Medulla oblongata (tissue), 1 donor: ENCODE results near the gene COPE.

Experiments
- DNase-seq: peaks from one replicate; pipeline ENCODE4 v3.0.0-alpha.2; 2015; ENCODE audit errors: extremely low spot score

Gene COPE

GRCh38 chr19:18895038-18895823 lies 24.0 kb downstream of the COPE start:
- DNase-seq, result no peak

GRCh38 chr19:18894254-18895037 lies 24.7 kb downstream of the COPE start:
- DNase-seq, result peak; percentile 96

GRCh38 chr19:18893587-18894253 lies 25.5 kb downstream of the COPE start:
- no peak for DNase-seq

DNA sequence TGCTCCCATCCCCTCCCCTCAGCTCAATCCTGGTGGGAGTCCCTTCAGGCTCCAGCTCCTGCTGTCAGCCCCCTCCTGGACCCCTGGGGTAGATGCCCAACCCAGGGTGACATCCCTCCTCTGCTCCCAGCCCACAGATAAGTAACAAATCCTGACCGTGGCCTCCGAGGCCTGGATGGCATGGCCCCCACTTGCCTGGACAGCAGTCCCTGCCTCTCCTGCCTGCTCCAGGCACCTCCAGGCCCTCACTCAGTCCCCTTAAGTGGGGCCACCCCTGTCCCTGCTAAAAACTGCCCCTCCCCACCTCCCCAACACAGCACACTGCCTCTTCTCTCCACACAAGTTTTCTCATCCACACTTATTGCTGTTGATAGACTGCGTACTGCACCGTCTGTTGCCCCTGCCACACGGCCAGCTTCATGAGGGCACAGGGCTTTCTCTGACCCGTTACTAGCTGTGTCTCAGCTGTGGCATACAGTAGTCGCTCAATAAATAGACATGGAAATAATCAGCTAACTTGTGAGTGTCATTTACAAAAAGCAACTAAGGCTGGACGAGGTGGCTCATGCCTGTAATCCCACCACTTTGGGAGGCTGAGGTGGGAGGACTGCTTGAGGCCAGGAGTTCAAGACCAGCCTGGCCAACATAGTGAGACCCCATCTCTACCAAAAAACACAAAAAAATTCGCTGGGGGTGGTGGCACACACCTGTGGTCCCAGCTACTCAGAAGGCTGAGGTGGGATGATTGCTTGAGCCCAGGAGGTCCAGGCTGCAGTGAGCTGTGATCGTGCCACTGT lies 29.0 kb downstream of the COPE start:
- DNase-seq, result no peak

DNA sequence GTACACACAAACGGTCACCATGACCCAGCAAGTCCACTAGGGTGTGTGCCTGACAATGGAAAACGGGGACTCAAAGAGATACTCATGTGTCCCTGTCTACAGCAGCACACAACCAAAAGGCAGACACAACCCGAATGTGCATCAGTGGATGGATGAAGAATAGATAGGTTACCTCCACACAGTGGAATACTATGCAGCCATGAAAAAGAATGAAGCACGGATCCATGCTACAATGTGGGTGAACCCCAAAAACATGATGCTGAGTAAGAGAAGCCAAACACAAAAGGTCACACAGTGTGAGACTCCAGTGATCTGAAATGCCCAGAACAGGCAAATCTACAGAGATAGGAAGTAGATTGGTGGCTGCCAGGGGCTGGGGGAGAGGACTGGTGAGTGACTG lies 32.2 kb downstream of the COPE start:
- no peak for DNase-seq

GRCh38 chr19:18883526-18884304 lies 35.5 kb downstream of the COPE start:
- DNase-seq, result no peak

GRCh38 chr19:18881491-18881890 lies 37.7 kb downstream of the COPE start:
- no peak for DNase-seq

DNA sequence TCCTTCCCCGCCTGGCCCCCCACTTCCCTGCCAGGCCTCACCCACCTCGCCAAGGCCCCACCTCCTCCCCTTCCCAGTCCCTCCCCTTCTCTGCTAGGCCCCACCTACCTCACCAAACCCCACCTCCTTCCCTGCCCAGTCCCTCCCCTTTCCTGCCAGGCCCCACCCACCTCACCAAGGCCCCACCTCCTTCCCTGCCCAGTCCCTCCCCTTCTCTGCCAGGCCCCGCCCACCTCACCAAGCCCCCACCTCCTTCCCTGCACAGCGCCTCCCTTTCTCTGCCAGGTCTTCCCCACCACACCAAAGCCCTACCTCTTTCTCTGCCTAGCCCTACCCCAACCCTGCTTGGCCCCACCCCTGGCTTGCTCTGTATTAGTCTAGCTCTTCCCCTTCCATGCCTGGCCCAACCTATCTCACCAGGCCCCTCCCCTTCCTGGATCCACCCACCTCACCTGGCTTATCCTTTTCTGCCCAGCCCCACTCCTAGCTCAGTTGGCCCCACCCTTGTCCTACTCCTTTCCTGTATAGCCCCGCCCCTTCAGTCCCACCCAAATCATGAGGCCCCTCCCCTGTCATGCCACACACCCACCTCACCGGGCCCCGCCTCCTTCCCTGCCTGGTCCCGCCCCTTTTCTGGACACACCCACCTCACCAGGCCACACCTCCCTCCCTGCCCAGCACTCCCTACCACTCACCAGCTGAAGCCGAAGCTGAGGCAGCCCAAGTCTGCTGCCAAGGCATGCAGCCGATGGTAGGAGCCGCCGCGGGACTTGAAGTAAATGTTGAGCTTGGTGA lies 39.4 kb downstream of the COPE start:
- DNase-seq, result no peak

DNA sequence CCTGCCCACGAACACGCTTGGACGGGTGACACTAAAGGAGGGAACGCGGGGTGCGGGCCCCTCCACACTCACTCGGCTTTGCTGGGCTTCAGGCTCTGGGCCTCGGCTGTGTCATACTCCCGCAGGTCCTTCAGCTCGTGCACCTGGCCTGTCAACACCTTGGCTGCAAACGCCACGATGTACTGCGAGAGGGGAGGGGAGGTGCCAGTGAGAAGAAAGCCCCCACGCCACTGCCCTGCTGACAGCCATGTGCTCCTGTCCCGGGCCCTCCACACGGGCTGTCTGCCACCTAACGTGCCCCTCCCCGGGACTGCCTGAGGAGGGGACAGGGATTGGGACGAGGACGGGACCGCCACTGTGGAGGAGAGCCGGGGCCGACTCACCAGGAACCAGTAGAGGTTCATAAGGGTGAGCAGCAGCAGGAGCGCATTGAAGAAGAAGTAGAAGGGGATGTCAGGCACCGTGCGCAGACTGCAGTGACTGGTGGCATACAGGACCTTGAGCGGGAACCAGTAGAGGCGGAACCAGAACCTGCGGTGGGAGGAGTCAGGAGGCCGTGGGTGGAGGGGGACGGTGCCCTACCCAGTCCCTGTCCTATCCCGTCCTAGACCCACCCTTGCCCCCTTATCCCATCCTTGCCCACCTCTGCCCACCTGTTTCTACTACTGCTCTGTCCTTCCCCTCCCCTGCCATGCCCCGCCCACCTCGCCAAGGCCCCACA lies 40.2 kb downstream of the COPE start:
- no peak for DNase-seq

- no peak for DNase-seq
Measured at GRCh38 chr19:18878058-18878797, 41.0 kb downstream of the COPE start.

GRCh38 chr19:18876865-18877264 lies 42.3 kb downstream of the COPE start:
- DNase-seq, result no peak

DNA sequence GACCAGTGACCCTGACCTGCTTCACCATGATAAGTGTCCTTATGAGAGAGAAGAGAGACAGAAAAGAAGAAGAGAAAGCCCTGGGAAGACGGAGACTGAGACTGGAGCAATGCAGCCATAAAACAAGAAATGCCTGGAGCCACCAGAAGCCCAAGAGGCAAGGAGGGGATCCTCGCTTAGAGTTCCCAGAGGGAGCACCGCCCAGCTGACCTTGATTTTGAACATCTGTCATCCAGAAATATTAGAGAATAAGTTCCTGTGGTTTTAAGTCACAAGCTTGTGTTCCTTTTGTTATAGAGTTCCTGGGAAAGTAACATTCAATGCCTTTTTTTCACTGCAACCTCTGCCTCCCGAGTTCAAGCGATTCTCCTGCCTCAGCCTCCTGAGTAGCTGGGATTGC lies 43.5 kb downstream of the COPE start:
- DNase-seq, result no peak

- DNase-seq, result no peak
Measured at GRCh38 chr19:18871543-18871942, 47.6 kb downstream of the COPE start.

- no peak for DNase-seq
Measured at GRCh38 chr19:18870531-18871172, 48.5 kb downstream of the COPE start.

DNA sequence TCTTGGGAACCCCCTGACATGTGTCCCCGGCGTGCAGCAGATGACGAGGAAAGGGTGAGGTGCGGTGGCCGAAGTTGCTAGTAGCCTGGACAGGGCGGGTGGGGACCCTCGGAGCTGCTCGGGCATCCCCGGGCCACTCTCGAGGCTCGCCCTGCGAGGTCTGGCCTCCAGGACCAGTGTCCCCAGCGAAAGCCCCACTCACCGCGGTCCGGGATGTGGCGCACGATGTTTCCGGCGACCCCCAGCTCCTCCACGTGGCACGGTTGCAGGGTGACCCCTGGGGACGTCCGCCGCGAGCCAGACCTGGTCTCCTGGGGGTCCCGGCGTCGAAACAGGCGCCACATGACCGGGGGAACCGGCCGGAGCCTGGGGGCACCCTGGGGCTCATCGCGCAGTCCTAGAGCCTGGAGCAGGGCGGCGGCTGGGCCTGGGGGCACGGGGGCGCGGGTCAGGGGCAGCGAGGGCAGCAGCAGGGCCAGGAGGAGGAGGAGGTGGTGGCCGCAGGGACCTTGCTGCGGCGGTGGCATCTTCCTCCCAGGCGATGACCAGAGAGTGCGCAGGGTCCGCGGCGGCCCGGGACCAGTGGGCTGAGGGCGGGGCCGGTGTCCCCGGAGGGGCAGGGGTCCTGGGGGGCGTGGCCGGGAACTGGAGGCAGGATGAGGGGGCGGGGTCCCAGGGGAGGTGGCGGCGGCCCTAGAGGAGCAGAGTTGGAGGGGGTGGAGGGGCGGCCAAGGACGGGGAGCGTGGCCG lies 49.2 kb downstream of the COPE start:
- DNase-seq, result no peak

GRCh38 chr19:18869023-18869618 lies 50.1 kb downstream of the COPE start:
- no peak for DNase-seq

GRCh38 chr19:18868380-18869022 lies 50.7 kb downstream of the COPE start:
- DNase-seq, result no peak
